T follicular helper cell (primary cell): ENCODE measurements around the gene PCDHGA7.
"Not testable (repeated sequence)": the region's sequence is repeated elsewhere in the genome, so short reads cannot be mapped to it uniquely, and the experiment has no call there.

ENCODE experiments used
- DNase-seq: peaks from one replicate; pipeline ENCODE4 v3.0.0-alpha.2; 2020; ENCODE audit warnings: low read depth
- total RNA-seq, 2 experiments: gene quantifications; one replicate each; lab custom pipeline; 2026; lab: John Stamatoyannopoulos, UW

Gene PCDHGA7
- total RNA-seq, result 0 to 0.13 reads per million in 2 experiments

DNA sequence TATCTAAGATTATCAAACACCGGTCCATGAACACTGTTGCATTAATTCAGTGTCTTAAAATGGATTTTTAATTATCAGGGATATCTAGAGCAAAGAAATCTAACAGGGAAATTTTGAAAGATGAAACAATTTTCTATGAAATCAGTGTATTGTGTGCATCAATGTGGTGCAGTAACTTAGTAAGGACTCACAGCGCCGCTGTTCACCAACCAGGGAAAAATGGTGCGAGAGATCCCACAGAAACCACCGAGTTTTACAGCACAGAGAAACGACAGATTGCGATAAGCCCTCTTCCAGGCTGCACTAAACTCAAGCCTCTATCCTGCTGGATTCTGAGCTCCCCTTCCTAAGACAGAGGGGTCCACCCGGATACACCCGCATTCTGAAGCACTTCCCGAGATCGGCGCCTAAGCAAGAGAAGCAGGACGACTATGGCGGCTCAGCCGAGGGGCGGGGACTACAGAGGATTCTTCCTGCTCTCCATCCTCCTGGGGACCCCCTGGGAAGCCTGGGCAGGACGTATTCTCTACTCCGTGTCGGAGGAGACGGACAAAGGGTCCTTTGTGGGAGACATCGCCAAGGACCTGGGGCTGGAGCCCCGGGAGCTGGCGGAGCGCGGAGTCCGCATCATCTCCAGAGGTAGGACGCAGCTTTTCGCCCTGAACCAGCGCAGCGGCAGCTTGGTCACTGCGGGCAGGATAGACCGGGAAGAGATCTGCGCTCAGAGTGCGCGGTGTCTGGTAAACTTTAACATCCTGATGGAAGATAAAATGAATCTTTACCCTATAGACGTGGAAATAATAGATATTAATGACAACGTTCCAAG, at the start of gene PCDHGA7:
Gene PCDHGA7 (plus strand): TSS at position 274 of the 826 bp plus-strand sequence. CDS start 158 bp downstream, at position 432.
- no peak for DNase-seq

DNA sequence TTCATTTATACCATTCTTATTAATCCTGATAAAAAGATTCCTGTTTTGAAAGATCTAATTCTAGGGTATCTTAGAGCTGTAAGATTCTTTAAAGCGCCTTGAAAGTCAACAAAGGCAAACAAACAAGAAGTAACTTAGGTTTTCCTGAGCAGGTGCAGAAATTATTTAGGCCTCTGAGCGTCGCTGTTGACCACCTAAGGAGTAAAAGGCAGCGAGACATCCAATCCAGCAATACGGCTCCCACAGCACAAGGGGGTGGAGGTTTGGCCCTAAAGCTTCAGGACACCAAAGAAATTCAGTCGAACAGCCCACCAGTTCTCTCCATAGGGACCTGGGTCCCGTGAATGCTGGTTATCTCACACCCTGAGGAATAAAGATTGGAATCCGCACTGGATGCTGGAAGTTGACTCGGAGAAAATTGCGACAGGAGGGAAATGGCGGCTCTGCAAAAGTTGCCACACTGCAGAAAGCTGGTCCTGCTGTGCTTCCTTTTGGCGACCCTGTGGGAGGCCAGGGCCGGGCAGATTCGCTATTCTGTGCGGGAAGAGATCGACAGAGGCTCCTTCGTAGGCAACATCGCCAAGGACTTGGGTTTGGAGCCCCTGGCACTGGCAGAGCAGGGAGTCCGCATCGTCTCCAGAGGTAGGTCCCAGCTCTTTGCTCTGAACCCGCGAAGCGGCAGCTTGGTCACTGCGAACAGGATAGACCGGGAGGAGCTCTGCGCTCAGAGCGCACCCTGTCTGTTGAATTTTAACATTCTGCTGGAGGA, 43.8 kb upstream of the PCDHGA7 start, which contains the start of gene PCDHGA2:
Gene PCDHGA2 (plus strand): TSS at position 223 of the 769 bp plus-strand sequence.
- no peak for DNase-seq

DNA sequence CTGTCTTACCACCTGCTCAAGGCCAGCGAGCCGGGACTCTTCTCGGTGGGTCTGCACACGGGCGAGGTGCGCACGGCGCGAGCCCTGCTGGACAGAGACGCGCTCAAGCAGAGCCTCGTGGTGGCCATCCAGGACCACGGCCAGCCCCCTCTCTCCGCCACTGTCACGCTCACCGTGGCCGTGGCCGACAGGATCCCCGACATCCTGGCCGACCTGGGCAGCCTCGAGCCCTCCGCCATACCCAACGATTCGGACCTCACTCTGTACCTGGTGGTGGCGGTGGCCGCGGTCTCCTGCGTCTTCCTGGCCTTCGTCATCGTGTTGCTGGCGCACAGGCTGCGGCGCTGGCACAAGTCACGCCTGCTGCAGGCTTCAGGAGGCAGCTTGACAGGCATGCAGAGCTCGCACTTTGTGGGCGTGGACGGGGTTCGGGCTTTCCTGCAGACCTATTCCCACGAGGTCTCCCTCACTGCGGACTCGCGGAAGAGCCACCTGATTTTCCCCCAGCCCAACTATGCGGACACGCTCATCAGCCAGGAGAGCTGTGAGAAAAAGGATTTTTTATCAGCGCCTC, 41.7 kb upstream of the PCDHGA7 start:
- not testable (repeated sequence) for DNase-seq

DNA sequence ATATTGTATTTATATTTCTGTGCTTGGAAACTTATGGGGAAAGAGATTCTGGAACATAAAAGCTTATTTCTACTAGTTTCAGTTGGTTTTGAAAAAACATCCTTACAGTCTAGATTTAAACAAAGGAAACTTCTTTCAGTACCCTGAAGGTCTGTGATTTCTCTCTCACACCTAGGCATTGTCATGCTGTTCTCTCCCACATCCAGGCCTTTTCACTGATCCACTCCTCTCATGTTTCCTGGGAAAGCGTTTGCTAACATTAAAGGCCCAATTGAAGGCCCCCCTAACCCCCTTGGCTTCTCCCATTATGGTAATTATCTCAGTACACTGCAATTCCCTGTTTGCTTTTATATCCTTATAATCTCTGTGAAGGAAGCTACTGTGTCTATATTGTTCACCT, 39.8 kb upstream of the PCDHGA7 start:
- DNase-seq, result no peak

DNA sequence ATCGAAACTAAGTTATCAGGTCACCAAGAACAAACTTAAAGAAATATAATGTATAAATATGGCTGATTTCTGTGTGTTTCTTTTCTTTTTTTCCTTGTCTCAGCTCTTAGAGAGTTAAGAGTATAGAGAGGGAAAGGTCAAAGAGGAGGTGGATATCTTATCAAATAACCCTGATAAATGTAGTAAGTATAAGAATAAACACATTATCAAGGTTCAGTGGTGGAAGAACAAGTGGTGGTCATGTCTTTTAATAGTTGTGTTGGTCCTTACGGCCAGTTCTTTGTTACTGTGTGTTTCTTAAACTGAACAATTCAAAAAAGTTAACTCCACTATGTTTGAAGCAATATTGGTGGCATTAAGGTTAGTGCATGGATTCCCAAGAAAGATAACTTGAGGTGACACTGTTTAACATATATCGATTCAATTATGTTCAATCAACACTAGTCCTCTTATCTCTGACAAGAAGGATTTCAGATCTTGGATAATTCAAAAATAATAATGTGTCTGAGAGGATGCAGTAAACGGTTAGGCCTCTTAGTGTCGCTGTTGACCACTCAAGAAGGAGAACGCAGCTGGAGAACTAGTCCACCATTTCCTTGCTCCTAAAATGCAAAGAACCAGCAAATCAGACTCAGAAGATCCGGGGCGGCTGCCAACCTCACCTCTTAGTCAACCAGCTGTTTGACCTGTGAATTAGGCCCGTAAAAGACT, 39.1 kb upstream of the PCDHGA7 start, which contains the start of gene PCDHGA3:
Gene PCDHGA3 (plus strand): TSS at position 588 of the 711 bp plus-strand sequence. CDS start 205 bp downstream, outside the sequence.
- DNase-seq, result no peak

DNA sequence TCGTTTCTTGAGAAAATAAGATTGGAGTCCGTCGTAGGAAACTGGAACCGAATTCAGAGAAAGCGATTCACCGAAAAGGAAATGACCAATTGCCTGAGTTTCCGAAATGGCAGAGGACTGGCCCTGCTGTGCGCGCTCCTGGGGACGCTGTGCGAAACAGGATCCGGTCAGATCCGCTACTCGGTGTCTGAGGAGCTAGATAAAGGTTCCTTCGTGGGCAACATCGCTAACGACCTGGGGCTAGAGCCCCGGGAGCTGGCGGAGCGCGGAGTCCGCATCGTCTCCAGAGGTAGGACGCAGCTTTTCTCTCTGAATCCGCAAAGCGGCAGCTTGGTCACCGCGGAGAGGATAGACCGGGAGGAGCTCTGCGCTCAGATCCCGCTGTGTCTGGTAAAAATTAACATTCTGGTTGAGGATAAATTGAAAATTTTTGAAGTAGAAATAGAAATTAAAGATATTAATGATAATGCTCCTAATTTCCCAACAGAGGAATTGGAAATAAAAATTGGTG, 38.5 kb upstream of the PCDHGA7 start:
- no peak for DNase-seq

DNA sequence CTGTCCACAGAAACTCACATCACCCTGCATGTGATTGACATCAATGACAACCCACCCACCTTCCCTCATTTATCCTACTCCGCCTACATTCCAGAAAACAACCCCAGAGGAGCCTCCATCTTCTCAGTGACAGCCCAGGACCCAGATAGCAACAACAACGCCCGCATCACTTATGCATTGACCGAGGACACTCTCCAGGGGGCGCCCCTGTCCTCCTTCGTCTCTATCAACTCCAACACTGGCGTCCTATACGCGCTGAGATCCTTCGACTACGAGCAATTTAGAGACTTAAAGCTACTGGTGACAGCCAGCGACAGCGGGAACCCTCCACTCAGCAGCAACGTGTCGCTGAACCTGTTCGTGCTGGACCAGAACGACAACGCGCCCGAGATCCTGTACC, 37.2 kb upstream of the PCDHGA7 start:
- no peak for DNase-seq

DNA sequence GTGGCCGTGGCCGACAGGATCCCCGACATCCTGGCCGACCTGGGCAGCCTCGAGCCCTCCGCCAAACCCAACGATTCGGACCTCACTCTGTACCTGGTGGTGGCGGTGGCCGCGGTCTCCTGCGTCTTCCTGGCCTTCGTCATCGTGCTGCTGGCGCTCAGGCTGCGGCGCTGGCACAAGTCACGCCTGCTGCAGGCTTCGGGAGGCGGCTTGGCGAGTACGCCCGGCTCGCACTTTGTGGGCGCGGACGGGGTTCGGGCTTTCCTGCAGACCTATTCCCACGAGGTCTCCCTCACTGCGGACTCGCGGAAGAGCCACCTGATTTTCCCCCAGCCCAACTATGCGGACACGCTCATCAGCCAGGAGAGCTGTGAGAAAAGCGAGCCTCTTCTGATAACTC, 36.5 kb upstream of the PCDHGA7 start:
- not testable (repeated sequence) for DNase-seq

DNA sequence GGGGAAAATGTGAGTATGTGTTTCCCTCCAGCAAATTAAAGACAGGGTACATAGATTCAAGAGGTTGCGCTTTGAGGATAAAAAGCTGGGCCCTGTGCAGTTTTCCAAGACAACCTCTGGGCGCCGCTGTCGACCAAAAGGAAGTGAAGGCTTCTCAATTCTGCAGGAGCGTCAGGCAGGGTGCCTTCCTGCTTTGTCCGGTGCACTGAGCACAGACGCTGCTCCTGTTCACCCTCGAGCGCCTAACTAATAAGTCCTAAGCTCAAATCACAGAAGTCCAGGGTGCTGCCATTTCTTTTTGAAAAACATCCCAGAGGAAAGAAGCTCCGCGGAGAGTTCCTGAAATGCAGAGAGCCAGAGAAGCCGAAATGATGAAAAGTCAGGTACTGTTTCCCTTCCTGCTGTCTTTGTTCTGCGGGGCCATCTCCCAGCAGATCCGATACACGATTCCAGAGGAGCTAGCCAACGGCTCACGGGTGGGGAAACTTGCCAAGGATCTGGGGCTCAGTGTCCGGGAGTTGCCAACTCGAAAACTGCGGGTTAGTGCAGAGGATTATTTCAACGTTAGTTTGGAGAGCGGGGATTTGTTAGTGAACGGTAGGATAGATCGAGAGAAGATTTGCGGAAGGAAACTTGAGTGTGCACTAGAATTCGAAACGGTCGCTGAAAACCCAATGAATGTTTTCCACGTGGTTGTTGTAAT, 32.5 kb upstream of the PCDHGA7 start, which contains the start of gene PCDHGB1:
Gene PCDHGB1 (plus strand): TSS at position 183 of the 703 bp plus-strand sequence. CDS start 162 bp downstream, at position 345.
- DNase-seq, result no peak

DNA sequence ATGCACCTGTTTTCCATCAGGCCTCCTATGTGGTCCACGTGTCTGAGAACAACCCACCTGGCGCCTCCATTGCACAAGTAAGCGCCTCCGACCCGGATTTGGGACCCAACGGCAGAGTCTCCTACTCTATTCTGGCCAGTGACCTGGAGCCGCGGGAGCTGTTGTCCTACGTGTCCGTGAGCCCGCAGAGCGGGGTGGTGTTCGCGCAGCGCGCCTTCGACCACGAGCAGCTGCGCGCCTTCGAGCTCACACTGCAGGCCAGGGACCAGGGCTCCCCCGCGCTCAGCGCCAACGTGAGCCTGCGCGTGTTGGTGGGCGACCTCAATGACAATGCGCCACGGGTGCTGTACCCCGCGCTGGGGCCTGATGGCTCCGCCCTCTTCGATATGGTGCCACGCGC, 31.0 kb upstream of the PCDHGA7 start:
- DNase-seq, result no peak

DNA sequence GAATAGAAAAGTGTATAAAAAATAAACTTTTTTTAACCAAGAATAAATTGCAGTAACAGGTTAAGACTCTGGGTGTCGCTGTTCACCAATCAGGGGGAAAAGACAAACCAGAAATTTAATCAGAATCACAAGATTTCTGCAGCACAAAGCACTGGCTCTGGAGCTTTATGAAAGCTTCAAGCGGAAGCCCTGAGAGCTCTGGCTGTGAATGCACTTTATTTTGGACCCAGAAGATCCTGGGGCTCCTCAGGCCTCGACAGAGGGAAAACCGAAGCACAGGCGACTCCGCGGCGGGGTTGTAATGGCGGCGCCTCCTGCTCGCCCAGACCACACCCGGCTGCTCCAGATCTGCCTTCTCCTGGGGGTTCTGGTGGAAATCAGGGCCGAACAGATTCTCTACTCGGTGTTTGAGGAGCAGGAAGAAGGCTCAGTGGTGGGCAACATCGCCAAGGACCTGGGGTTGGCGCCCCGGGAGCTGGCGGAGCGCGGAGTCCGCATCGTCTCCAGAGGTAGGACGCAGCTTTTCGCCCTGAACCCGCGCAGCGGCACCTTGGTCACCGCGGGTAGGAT, 27.6 kb upstream of the PCDHGA7 start, which contains the start of gene PCDHGA4:
Gene PCDHGA4 (plus strand): TSS at position 122 of the 570 bp plus-strand sequence. CDS start 87 bp downstream, at position 209.
- no peak for DNase-seq

DNA sequence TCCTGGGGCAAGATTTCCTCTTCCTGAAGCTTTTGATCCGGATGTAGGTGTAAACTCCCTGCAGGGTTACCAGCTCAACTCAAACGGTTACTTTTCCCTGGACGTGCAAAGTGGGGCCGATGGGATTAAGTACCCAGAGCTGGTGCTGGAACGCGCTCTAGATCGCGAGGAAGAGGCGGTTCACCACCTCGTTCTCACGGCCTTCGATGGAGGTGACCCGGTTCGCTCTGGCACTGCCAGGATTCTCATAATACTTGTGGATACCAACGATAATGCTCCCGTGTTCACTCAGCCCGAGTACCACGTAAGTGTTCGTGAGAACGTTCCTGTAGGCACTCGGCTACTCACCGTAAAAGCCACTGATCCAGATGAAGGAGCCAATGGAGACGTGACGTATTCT, 26.9 kb upstream of the PCDHGA7 start:
- DNase-seq, result no peak

DNA sequence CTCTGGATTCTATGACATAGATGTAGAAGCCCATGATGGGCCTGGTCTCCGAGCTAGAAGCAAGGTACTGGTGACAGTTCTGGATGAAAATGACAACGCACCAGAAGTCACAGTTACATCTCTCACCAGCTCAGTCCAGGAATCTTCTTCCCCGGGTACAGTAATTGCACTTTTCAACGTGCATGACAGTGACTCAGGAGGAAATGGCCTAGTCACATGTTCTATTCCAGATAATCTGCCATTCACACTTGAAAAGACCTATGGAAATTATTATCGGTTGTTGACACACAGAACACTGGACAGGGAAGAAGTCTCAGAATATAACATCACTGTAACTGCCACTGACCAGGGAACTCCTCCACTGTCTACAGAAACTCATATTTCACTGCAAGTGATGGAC, 26.4 kb upstream of the PCDHGA7 start:
- no peak for DNase-seq

DNA sequence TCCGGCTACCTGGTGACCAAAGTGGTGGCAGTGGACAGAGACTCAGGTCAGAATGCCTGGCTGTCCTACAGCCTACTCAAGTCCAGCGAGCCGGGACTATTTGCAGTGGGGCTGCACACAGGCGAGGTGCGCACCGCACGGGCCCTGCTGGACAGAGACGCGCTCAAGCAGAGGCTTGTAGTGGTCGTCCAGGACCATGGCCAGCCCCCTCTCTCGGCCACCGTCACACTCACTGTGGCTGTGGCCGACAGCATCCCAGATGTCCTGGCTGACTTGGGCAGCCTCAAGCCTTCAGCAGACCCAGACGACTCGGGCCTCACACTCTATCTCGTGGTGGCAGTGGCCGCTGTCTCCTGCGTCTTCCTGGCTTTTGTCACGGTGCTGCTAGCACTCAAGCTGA, 25.6 kb upstream of the PCDHGA7 start:
- no peak for DNase-seq

DNA sequence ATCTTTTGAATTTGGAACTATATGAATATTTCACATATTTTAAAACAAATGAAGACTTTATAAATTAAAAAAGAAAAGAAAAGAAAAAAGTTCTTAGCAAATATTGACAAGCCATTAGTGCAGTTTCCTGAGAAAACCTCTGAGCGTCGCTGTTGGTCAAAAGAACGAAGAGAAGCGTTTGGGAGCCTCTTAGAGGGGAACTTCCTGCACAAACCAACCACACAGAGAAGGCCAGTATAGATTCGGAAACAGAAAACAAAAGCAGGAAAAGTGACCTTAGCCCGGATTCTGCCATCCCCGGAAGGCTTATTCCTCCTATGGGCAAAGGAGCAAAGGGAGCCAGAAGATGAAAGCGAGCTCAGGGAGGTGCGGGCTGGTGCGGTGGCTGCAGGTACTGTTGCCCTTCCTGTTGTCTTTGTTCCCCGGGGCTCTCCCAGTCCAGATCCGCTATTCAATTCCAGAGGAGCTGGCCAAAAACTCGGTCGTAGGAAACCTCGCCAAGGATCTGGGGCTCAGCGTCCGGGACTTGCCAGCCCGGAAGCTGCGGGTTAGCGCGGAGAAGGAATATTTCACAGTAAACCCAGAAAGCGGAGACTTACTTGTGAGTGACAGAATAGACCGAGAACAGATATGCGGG, 22.6 kb upstream of the PCDHGA7 start, which contains the start of gene PCDHGB2:
Gene PCDHGB2 (plus strand): TSS at position 205 of the 637 bp plus-strand sequence. CDS start 142 bp downstream, at position 347.
- DNase-seq, result no peak

DNA sequence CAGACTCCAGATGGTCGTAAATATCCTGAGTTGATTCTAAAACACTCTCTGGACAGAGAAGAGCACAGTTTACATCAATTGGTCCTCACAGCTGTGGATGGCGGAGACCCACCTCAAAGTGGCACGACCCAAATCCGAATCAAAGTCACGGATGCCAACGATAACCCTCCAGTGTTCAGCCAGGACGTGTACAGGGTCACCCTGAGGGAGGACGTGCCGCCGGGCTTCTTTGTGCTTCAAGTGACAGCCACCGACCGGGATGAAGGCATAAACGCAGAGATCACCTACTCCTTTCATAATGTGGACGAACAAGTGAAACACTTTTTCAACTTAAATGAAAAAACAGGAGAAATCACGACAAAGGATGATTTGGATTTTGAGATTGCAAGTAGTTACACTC, 21.9 kb upstream of the PCDHGA7 start:
- DNase-seq, result no peak

DNA sequence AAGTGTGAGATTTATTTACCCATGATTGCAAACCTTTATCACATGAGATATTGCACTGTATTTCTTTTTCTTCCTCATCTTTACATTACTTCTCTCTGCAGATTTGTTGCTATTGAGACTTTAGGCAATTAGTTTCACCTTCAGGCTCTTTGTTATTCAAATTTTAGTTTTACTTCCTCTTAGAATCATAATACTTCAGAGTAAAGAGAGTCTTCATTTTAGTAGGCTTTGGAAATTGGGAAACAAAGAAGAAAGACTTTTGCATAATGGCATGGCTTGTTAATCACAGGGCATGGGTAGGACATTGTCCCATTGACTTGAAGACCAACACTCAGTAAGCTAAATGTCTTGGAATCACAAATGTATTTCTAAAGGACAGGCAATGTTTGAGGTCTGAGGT, 19.8 kb upstream of the PCDHGA7 start:
- DNase-seq, result no peak

DNA sequence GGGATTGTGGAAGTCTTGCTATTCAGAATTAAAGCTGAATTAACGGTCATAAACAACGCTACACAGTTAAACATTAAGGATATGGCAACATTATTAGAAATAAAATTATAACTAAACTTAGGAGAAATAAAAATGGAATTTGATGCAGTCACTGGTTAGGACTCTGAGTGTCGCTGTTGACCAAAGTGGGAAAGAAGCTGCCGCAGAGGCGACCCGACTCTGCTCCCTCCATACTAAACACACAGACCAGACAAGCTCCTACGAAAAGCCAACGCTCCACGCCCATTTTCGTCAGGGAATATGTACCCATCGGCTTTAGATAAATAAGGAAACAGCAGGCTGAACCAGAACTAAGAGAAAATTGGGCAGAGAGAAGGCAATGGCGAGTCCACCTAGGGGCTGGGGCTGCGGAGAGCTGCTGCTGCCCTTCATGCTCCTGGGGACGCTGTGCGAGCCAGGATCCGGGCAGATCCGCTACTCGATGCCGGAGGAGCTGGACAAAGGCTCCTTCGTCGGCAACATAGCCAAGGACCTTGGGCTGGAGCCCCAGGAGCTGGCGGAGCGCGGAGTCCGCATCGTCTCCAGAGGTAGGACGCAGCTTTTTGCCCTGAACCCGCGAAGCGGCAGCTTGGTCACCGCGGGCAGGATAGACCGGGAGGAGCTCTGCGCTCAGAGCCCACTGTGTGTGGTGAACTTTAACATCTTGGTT, 18.4 kb upstream of the PCDHGA7 start, which contains the start of gene PCDHGA5:
Gene PCDHGA5 (plus strand): TSS at position 211 of the 709 bp plus-strand sequence. CDS start 169 bp downstream, at position 380.
- DNase-seq, result no peak
